ENCODE data around the gene KIF18A. TPM values are rescaled to one million over a fixed set of nuclear protein-coding genes. Genes with fewer than 3 reads are reported as not detected.

KIF18A gene
- total and polyA plus RNA-seq, 2 of the 8 experiments (the other 6 are each of a cell fraction or from before 2014, with no cell fraction given): 4.0 to 23.3 TPM

DNA sequence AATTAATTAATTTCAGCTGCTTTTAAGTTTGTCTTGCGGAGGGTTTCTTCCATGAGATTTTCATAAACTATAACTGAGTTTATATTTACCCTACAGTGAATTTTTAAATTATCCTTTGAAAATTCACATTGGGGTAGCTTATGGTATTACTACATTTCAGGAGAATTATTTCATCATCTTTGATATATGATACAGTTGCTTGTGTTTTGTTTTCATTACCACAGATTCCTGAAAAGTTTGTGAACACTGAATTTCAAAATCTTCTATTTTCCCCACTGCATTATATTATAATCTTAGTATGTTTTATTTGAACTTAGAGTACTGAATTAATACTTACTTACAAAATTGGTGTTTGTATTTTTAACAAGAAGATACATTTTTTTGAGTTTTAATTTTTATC is 24.6 kb upstream of the KIF18A start:
- WGBS, 2 experiments (ENCODE audit: extremely low coverage in 1 of 2, insufficient coverage in 1 of 2, insufficient read length in 1 of 2, insufficient replicate concordance in 2 of 2, low coverage in 1 of 2, low lambda C conversion rate in 2 of 2, missing lambda C conversion rate in 1 of 2): 93% methylated on average over 1 of the region's 1 CpG; no CpG with 5 or more reads in 1 of the 2 experiments
- TF ChIP-seq CBX8 (IDR thresholded peaks at IDR 0.05; ENCODE audit: borderline replicate concordance, low read depth, low read length) (no peak), HDAC2 (IDR thresholded peaks at IDR 0.05; ENCODE audit: borderline replicate concordance in 1 of 2, low read depth in 2 of 2, low read length in 2 of 2) (no peak), EGR1 (IDR thresholded peaks at IDR 0.05; ENCODE audit: borderline replicate concordance, low read depth, low read length) (no peak), CHD2 (IDR thresholded peaks at IDR 0.05; ENCODE audit: low read length) (no peak), GTF2F1 (IDR thresholded peaks at IDR 0.05; ENCODE audit: borderline replicate concordance, low read depth, low read length) (no peak)
- TF ChIP-seq, protein P1, sequence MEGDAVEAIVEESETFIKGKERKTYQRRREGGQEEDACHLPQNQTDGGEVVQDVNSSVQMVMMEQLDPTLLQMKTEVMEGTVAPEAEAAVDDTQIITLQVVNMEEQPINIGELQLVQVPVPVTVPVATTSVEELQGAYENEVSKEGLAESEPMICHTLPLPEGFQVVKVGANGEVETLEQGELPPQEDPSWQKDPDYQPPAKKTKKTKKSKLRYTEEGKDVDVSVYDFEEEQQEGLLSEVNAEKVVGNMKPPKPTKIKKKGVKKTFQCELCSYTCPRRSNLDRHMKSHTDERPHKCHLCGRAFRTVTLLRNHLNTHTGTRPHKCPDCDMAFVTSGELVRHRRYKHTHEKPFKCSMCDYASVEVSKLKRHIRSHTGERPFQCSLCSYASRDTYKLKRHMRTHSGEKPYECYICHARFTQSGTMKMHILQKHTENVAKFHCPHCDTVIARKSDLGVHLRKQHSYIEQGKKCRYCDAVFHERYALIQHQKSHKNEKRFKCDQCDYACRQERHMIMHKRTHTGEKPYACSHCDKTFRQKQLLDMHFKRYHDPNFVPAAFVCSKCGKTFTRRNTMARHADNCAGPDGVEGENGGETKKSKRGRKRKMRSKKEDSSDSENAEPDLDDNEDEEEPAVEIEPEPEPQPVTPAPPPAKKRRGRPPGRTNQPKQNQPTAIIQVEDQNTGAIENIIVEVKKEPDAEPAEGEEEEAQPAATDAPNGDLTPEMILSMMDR (IDR thresholded peaks at IDR 0.05; ENCODE audit: control extremely low read depth in 1 of 3, insufficient read depth in 1 of 3, low read depth in 1 of 3, low read length in 3 of 3): no peak

More for the DNA sequence above, 24.6 kb upstream of the KIF18A start:
- Histone ChIP-seq H3K4me3 (ENCODE audit: extremely low read depth in 1 of 4, insufficient read depth in 2 of 4, low read depth in 3 of 4, low read length in 4 of 4) (no peak overlapping the region), H2BK20ac (ENCODE audit: low read length) (no peak overlapping the region), H2BK5ac (ENCODE audit: low read depth, low read length) (no peak overlapping the region), H2BK120ac (replicated peaks; ENCODE audit: low read depth, low read length) (no peak overlapping the region), H2AFZ (ENCODE audit: low read length) (no peak overlapping the region), H3K4ac (replicated peaks; ENCODE audit: insufficient read length, low read depth, low read length) (no peak overlapping the region), H3K14ac (ENCODE audit: insufficient read length) (no peak overlapping the region), H4K20me1 (replicated peaks in 1 of 2; ENCODE audit: control insufficient read depth in 1 of 2, insufficient read depth in 2 of 2, low read length in 2 of 2) (no peaks in the 10 kb centered on the region), H3K9ac (replicated peaks in 1 of 4; ENCODE audit: extremely low read depth in 1 of 4, low read depth in 3 of 4, low read length in 3 of 4) (no peak overlapping the region), H4K5ac (ENCODE audit: insufficient read length, low read depth, low read length) (no peak overlapping the region), H3K18ac (ENCODE audit: extremely low read depth, low read length) (no peak overlapping the region), H3K79me2 (ENCODE audit: control insufficient read depth in 1 of 2, insufficient read depth in 2 of 2, low read length in 2 of 2) (no peaks in the 10 kb centered on the region), H2BK15ac (ENCODE audit: low read length) (no peak overlapping the region), H3K23me2 (ENCODE audit: low read depth, low read length) (no peaks in the 10 kb centered on the region), H3K23ac (ENCODE audit: insufficient read length) (no peak overlapping the region), H2BK12ac (ENCODE audit: low read depth, low read length) (no peak overlapping the region), H3K27me3 (replicated peaks in 1 of 4; ENCODE audit: control insufficient read depth in 3 of 4, extremely low read depth in 1 of 4, insufficient read depth in 3 of 4, low read length in 3 of 4) (no peaks in the 10 kb centered on the region), H3K36me3 (ENCODE audit: control insufficient read depth in 2 of 4, insufficient read depth in 4 of 4, low read length in 3 of 4) (peaks cover 0 to 23% (median 11%) of the 10 kb centered on the region in 4 experiments; a peak in 3 of 8 replicates), H4K91ac (replicated peaks; ENCODE audit: insufficient read length, low read length) (no peak overlapping the region), H2AK5ac (ENCODE audit: low read depth, low read length) (no peak overlapping the region), H3K4me1 (replicated peaks in 1 of 4; ENCODE audit: control insufficient read depth in 3 of 4, insufficient read depth in 4 of 4, low read length in 3 of 4) (peaks cover 0 to 2% (median 0%) of the 10 kb centered on the region in 4 experiments; a peak in 2 of 7 replicates), H3K79me1 (ENCODE audit: low read depth, low read length) (no peaks in the 10 kb centered on the region), H3K4me2 (ENCODE audit: insufficient read depth in 1 of 2, low read depth in 2 of 2, low read length in 2 of 2) (no peak overlapping the region), H4K8ac (ENCODE audit: extremely low read depth, insufficient read depth, low read length) (no peak overlapping the region), H3K27ac (ENCODE audit: low read depth, low read length) (no peak overlapping the region), H3K9me3 (ENCODE audit: insufficient read depth in 2 of 2, low read depth in 1 of 2, low read length in 1 of 2) (peaks cover 26 to 28% of the 10 kb centered on the region in 2 experiments; a peak in 3 of 4 replicates), H3K56ac (replicated peaks; ENCODE audit: insufficient read length, low read depth, low read length) (no peak overlapping the region)
- CTCF ChIA-PET (ENCODE audit: partially characterized antibody): interaction anchor here (1.0 kb wide), 1 partner anchor 437 kb away, joined by 3 read pairs; no protein-coding TSS in a partner anchor
- POLR2A ChIA-PET (ENCODE audit: partially characterized antibody): interaction anchor here (1.4 kb wide), 1 partner anchor 25 kb away, joined by 3 read pairs; the partner anchor contains the start of gene KIF18A
- FAIRE-seq (no peak), DNase-seq (ENCODE audit: low read depth in 1 of 2, low spot score in 2 of 2) (no peak)
